GM21526 (cell line): ENCODE results near the gene PNPLA7.
"Not testable (repeated sequence)": the region's sequence is repeated elsewhere in the genome, so short reads cannot be mapped to it uniquely, and the experiment has no call there.

Experiments used
- ATAC-seq: cut with Tn5 transposase; IDR thresholded peaks from one replicate; pipeline ENCODE4 v1.9.1; 2021; ENCODE audit warnings: moderate library complexity; ENCODE audit not compliant: unreplicated experiment, low FRiP score

PNPLA7 gene

DNA sequence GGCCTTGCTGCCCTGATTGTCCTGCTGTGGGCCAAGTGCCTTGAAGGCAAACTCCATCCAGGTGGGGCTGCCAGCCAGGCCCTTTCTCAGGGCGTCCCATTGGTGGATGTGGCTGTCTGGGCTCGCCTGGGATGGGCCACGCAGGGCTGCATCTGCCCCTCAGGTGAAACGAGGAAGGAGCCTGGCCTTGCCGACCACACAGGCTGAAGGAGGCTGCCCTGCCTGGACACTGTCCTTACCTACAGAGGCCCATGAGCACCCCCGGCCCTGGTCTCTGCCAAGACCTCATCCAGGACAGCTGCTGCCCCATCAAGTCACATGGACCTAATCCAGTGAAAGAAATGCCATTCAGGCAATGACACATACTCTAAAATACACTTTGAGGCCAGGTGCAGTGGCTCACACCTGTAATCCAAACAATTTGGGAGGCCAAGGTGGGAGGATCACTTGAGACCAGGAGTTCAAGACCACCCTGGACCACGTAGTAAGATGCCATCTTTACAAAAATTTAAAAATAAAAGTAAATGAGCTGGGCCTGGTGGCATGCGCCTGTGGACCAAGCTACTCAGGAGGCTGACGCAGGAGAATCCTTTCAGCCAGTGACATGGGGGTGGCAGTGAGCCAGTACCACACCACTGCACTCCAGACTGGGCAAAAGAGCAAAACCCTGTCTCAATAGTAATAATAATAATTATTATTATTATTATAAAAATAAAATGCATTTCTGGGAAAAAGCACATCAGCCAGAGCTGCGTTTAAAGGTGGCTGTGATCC lies 33.9 kb downstream of the PNPLA7 start:
- ATAC-seq, result no peak

DNA sequence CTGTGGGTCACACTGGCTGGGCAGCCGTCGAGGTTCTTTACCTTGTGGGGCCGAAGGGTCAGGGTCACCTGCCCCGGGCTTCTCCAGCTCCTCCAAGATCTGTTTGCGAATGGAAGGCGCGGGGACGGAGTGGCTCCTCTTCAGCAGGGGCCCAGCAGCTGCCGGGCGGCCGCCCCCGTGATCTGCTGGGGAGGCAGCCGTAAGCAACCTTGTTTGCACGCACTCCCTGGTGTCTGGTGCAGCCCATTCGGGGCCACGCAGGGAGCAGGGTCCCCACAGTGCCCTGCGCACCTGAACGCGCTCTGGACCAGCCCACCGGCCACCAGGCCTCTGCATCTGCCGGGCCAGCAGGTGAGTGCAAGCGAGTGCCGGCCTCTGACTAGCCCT lies 34.9 kb downstream of the PNPLA7 start:
- ATAC-seq, result no peak

DNA sequence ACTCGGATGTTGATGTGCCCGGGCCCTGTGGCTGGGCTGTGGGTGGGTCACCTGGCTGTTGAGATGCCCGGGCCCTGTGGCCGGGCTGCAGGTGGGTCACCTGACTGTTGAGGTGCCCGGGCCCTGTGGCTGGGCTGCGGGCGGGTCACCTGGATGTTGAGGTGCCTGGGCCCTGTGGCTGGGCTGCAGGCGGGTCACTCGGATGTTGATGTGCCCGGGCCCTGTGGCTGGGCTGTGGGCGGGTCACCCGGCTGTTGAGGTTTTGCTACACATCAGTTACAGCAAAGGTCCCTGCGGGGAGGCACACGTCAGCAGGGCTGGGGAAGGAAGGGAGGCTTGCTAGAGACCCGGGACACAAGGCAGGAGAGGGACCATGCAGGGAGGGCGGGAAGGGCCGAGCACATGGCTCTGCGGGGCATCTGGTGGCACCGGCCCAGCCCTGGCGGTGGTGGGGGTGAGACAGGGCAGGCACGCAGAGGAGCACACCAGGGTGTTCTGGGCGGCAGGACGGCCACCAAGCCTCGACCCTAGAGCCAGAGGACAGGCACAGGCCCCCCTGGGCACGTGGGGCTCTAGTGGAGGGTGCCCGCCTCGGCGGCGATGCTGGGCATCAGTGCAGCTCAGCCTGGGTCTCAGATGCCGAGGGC lies 35.4 kb downstream of the PNPLA7 start:
- ATAC-seq, result no peak

DNA sequence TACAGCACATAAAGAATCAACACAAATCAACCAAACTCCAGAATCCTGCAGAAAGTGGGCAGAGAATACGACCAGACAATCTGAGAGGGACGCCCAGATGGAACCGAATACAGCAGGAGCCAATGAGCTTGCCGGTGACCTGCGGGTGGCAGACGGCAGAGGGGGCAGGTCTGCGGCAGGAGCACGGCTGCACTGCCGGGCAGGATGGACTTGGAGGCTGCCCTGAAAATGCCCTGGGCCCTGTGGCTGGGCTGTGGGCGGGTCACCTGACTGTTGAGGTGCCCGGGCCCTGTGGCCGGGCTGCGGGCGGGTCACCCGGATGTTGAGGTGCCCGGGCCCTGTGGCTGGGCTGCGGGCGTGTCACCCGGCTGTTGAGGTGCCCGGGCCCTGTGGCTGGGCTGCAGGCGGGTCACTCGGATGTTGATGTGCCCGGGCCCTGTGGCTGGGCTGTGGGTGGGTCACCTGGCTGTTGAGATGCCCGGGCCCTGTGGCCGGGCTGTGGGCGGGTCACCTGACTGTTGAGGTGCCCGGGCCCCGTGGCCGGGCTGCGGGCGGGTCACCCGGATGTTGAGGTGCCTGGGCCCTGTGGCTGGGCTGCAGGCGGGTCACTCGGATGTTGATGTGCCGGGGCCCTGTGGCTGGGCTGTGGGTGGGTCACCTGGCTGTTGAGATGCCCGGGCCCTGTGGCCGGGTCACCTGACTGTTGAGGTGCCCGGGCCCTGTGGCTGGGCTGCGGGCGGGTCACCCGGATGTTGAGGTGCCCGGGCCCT lies 36.2 kb downstream of the PNPLA7 start:
- ATAC-seq, result not testable (repeated sequence)

DNA sequence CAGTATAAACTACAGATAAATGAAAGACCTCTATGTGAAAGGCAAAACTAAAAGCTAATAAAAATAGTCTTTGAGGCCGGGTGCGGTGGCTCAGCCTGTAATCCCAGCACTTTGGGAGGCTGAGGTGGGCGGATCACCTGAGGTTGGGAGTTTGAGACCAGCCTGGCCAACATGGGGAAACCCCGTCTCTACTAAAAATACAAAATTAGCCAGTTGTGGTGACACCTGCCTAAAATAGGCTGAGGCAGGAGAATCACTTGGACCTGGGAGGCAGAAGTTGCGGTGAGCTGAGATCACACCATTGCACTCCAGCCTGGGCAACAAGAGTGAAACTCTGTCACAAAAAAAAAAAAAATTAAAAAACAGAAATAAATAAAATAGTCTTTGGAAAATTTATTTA lies 37.1 kb downstream of the PNPLA7 start:
- ATAC-seq, result not testable (repeated sequence)

DNA sequence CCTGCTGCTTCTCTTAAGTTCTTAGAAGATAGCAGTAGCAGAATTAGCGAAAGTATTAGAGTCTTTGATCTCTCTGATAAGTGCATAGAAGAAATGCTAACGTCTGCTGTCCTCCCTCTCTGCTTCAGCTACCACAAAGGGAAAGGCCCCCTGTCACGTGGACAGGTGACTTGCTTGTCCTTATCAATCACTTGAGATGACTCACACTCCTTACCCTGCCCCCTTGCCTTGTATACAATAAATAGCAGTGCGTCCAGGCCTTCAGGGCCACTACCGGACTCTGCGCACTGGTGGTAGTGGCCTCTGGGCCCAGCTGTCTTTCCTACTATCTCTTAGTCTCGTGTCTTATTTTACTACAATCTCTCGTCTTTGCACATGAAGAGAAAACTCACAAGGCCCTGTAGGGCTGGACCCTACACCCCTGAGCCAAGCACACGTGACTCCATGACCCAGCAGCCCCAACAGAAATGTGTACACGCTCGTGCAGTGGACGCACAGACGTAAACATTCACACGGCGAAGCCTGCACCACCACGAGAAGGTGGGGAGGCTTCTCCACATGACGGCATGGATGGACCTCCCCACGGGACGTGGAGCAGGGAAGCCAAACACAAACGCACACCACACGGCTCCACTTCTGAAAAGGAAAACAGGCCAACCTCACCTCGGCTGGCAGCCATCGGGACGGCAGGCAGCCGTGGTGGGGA lies 38.3 kb downstream of the PNPLA7 start:
- ATAC-seq, result no peak

DNA sequence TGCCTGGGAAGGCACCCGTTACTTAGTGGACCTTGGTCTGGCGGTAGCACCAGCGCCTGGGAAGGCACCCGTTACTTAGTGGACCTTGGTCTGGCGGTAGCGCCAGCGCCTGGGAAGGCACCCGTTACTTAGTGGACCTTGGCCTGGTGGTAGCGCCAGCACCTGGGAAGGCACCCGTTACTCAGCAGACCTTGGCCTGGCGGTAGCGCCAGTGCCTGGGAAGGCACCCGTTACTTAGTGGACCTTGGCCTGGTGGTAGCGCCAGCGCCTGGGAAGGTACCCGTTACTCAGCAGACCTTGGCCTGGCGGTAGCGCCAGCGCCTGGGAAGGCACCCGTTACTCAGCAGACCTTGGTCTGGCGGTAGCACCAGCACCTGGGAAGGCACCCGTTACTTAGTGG lies 39.1 kb downstream of the PNPLA7 start:
- not testable (repeated sequence) for ATAC-seq

DNA sequence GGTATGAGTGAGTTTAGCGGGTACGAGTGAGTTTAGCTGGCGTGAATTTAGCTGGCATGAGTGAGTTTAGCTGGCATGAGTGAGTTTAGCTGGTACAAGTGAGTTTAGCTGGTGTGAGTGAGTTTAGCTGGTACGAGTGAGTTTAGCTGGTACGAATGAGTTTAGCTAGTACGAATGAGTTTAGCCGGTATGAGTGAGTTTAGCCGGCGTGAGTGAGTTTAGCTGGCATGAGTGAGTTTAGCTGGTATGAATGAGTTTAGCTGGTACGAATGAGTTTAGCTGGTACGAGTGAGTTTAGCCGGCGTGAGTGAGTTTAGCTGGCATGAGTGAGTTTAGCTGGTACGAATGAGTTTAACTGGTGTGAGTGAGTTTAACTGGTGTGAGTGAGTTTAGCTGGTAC lies 41.0 kb downstream of the PNPLA7 start:
- ATAC-seq, result no peak

DNA sequence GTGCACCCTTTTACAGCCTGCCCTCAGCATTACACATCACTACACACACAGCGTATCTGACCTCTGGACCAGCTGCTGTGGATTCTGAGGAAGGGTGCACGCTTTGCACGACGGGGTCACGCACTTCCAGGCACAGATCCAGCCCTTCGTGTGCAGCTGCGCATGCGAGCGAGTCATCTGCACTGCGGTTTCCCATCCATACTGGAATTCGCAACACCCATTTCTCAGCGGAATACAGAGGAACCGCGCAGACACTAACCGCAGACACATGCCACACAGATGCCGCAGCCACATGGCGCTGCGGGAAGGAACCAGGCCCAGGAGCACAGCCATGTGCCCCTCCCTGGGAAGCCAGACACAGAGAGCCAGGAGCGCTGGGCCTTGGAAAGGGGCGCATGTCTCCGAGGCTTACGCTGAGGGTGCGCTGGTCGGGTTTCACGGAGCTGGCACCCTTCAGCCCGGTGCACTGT lies 43.5 kb downstream of the PNPLA7 start:
- ATAC-seq, result no peak

DNA sequence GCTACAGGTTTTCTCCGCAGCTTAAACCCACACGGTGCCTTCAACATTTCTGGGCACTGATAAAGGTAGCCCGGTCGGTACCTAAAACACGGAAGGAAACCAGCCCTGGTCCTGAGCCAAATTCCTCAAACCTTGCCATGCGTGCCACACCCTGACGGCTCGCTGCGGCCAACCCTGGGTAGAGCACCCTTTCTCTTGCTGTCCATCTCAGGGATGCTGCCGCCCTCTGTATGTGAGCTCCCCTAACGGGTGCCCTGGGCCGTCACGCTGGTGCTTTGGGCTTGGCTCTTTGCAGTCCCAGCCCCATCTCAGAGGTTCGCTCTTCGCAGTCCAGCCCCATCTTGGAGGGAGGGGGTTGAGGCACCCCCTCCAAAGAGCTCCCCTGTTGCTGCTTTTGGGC lies 43.9 kb downstream of the PNPLA7 start:
- no peak for ATAC-seq

DNA sequence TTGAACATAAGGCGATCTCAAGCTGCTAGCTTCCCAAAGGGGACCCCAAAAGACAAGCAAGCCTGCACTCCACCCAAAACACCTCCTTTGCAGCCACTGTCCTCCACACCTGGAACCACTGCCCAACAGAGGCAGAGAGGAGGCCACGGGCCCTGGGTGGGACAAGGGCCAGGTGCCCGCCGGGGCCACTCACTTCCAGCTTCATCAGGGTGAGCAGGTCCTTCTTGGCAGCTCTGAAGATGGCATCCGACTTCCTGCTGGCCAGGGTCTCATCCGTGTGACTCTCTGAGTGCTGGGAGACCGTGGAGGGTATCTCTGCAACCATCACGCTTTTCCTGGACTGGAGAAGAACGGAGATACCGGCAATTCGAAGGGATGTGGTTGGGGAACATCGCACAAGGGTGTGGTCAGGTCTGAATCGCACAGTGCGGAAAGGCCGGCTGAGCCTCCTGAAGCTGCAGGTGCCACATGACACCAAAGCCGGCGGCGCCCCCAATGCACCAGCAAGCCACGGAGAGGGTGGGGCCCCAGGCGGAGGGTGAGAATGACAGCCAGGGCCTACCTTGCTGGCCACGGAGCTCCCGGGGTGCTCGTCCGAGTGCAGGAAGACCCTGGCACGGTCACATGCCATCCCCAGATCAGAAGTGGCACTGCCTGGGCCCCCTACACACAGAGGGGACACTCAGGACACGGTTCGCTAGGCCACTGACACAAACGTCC lies 44.6 kb downstream of the PNPLA7 start:
- no peak for ATAC-seq

DNA sequence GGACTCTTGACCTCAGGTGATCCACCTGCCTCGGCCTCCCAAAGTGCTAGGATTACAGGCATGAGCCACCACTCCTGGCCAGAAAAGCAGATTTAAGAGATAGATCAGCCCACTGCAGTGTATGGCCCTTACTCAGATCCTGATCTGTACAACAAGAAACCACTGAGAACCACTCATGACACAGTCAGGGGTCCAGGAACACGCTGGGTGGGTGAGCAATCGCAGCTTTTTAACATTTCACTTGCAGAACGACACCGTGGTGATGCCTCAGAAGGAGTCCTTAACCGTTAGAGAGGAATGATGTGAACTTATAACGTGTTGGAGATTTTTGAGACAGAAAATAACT lies 45.8 kb downstream of the PNPLA7 start:
- no peak for ATAC-seq

DNA sequence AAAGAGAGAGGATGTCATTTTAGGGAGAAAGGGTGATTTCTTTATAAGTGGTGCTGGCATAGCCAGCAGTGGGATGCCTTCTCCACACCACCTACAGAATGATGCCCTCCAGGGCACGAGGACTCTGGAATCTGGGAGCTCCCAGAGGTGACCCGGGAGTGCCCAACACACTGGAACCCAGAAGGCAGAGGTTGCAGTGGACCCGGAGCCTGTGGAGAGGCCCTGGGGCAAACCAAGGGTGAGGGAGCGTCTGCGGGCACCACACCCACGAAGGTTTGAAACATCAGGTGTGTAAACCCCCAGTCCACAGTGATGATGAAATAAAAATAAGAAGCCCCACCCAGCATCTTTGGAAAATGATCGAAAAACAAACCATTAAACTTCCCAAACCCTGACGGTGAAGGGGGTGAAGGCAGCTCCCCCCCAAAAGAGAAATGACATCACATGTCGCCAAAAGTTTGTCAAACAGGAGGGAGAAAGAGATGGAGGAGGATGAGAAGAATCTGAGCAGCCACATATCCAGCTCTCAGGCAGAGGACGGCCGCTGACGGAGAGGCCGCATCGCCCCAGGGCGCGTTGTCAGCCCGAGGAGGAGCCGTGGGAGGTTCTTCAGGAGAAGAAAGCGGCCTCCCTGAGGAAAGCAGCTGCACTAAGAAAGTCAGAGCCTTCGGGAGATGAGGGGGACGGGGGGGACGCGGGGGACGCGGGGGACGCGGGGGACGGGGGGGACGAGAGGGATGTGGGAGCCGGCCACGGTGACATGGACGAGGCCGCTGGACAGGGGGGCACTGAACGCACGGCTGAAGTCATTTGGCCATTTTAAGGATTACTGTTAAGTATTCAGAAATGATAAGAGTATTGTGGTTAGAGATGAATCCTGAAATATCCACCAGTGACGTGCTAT lies 47.9 kb downstream of the PNPLA7 start:
- no peak for ATAC-seq

DNA sequence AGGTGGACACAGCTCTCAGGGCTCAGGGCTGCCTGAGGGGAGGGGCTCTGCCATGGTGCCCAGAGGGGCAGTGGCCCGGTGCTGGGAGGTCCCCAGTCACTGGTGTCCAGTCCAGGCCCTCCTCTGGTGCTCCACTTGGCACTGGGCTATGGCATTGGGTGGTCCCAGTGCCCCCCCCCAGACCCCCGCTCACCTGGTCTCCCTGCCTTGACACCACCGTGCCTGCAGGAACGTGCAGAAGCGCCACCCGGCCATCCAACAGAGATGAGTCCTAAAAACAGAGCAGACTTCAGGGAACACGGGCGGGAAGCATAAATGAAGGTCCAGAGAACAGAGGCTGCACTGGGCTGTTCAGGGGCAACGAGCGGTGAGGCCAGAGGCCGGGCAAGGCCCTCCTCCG lies 48.7 kb downstream of the PNPLA7 start:
- no peak for ATAC-seq

DNA sequence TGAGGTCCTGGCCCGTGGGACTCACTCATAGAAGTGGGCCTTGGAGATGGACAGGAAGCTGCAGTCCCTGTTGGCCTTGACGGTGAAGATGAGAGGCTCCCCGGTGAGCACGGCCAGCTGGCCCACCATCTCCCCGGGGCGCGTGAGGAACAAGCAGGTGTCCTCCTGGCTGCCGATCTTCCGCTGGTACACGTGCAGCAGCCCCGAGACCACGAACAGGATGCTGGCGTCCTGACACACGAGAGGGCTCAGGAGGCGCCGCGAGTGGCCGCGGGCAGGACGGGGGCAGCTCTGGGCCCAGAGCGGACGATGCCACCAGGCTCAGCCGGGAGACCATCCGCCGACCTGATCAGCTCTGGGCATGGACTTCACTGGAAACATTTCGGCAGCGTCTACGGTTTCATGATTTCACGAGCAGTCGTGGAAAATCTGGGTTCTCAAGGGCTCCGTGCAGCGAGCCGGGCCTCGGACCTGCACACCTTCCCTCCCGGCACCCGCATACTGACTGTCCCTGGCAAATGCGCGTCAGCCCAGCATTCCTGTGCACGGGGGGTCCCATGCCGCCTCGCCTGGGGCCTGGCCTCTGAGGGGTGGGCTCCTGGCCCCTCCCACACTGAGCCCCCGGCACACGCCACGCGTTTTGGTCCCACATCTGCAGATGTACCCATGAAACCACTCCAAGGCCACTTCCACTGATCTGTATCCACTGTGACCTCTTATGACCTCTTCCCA lies 49.4 kb downstream of the PNPLA7 start:
- no peak for ATAC-seq

DNA sequence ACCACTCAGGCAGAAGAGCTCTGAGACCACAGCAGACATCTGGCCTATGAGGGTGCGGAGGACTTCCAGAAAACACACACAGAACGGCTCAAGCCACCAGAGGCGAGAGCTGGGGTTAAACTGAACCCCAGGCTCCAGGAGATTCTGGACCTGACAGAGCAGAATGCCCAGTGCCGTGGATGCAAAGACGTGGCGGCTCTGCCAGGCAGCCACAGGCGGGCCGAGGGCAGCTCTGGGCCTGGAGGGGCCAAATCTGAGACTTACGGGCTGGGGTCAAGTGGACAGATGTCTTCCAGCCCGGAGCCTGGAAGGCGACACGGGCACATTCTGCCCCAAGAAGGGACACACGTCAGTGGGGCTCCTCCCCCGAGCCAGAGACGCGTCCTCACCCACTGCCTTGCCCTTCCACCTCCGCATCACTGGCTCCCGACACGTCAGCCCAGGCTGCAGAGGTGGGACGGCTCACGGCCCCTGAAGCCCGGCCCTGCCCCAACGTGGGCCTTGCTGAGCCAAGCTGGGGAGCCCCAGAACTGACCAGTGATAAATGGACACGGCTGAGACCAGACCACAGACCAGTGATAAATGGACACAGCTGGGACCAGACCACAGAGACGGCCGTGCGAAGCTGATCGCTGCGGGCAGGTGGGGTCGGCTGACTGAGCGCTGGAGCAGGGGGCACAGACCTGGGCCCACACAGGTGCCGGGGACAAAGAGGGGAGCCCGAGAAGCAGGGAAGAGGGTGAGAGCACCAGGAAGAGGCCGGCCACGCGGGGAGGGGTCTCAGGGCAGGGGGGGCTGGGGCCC lies 50.1 kb downstream of the PNPLA7 start:
- no peak for ATAC-seq

DNA sequence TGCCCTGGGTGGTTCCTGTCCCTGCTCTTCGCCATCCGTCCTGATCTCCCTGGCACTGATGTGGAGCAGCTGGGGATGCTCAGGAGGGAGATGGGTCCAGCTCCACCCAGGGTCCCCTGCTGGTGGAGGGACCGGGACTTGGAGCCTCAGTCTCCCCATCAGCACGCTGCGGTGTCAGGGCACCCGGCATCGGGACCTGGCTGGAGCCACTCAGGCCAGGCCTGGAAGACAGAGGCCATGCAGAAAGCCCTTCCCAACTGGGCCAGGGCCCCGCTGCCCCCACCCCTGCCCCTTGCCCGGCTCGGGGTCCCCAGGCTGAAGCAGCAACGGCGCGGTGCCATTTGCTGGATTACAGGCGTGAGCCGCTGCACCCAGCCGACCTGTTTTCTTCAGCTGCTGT lies 50.8 kb downstream of the PNPLA7 start:
- ATAC-seq, result no peak

DNA sequence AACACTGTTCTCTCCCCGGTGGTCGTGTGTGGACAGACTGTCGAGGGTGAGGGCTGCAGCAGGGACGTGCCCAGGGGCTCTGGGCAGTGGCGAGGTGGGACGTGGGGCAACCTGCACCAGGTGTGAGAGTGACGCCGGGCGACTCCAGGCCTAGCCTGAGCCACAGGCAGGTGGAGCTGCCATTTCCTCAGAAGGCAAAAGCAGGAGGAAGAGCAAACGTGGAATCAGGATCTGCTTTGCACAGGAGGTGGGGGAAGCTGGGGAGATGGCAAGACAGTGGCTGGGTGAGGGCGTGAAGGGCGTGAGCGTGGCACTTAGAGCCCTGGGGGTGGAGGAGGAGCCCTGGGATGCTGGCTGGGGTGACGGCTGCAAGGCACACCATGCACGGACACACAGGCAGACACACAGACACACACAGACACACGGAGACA lies 51.5 kb downstream of the PNPLA7 start:
- no peak for ATAC-seq
